ENCODE measurements around the gene BZW2.

Gene BZW2

DNA sequence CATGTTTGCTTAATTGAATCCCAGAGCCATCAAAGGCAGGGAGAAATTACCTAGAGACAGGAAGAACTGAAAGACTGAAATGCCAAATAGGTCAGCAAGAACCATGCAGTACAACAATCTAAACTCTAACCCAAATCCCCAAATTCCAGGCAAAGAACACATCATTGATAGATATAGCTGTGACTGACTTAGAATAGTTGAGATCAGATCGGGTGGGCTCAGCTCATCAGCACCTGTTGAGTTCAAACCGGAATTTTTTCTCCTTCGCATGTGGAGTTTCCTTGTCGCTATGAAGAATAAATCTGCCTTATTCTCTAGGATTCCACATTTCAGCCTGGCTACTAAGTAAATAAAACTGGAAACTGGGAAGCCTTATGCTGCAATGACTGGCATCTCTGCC is 1.8 kb upstream of the BZW2 start:
- TF ChIP-seq, protein P1, sequence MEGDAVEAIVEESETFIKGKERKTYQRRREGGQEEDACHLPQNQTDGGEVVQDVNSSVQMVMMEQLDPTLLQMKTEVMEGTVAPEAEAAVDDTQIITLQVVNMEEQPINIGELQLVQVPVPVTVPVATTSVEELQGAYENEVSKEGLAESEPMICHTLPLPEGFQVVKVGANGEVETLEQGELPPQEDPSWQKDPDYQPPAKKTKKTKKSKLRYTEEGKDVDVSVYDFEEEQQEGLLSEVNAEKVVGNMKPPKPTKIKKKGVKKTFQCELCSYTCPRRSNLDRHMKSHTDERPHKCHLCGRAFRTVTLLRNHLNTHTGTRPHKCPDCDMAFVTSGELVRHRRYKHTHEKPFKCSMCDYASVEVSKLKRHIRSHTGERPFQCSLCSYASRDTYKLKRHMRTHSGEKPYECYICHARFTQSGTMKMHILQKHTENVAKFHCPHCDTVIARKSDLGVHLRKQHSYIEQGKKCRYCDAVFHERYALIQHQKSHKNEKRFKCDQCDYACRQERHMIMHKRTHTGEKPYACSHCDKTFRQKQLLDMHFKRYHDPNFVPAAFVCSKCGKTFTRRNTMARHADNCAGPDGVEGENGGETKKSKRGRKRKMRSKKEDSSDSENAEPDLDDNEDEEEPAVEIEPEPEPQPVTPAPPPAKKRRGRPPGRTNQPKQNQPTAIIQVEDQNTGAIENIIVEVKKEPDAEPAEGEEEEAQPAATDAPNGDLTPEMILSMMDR (conservative IDR thresholded peaks at IDR 0.05; ENCODE audit: control insufficient read depth, insufficient read depth, low read depth, low read length), result no peak
- no peak for DNase-seq (ENCODE audit: low read depth)
- peak overlapping the region; percentile 58 for H3K4me3 ChIP-seq (ENCODE audit: control insufficient read depth, low read depth, low read length)

DNA sequence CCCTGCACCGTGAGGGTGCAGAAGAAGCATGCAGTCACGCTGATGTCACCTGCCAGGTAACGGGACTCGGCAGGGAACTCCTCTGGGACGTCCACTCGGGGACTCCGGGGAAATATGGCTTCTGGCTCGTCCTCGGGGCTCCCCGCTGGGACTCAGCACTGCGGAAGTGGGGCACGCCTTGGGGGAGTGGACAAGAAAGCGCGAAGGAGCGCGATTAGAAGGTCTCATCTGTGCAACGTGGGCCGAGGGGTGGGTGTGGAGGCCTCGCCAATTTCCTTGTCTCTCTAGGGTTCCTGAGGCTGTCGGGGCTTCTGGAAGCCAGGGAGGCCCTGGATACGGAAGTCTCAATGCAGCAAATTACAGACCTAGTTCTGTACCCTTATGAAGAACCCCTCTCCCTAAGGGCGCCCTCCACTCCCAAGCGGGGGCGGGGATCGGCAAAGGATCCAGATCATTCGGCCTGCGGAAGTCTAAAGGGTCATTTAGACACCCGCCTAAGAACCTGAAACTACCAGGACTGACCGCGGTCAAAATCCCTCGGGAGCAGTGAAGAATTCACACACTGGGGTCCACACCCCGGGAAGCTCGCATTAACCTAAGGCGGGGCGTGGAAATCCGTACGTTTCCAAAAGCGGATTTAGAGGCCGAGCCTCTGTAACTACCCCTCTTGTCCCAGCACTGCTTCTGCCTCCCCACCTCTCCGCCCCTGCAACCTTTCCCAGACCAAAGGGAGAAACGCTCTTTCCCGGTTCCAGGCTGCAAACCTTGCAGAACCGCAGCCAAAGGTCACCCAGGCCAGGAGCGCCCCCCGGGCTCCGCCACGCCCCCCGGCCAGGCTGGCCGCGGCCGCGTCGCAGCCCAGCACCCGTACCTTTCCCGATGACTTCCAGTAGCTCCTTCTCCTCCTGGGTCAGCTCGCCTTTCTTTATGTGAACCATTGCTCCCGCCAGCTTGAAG is 1.1 kb upstream of the BZW2 start:
- TF ChIP-seq, protein P1 (conservative IDR thresholded peaks at IDR 0.05; ENCODE audit: control insufficient read depth, insufficient read depth, low read depth, low read length), result no peak
- H3K4me3 ChIP-seq (ENCODE audit: control insufficient read depth, low read depth, low read length), result peak overlapping the region; percentile 58
- peak; percentile 43 for DNase-seq (ENCODE audit: low read depth)

DNA sequence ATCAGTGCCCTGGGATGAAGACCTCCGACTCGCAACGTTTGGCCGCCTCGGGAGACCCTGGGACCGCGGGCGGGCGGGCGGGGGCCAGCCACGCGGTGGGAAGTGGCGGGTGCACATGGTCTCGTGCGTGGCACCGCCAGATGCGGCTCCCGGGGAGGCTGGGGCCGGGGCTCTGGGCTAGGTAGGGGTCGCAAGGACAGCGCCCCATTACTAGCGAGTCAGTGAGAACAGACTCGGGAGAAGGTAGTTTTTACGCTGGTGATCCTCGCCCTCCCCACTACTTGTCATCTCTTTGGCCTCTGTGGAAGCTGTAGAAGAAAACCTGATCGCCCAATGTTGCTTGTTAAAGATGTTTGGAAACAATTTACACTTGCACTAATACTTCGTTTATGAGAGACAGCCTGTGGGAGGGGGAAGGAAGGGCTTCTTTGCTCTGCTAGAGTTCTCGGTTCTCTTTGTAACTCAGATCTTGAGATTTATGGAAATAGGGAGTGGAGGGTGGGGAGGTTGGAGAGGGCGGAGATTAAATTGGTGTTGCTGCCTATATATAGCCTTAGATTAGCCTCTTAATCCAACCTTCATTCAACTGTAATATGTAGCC is 591 bp downstream of the BZW2 start:
- H3K4me3 ChIP-seq (ENCODE audit: control insufficient read depth, low read depth, low read length), result peak overlapping the region; percentile 90
- DNase-seq (ENCODE audit: low read depth), result no peak
- TF ChIP-seq, protein P1 (conservative IDR thresholded peaks at IDR 0.05; ENCODE audit: control insufficient read depth, insufficient read depth, low read depth, low read length), result no peak

DNA sequence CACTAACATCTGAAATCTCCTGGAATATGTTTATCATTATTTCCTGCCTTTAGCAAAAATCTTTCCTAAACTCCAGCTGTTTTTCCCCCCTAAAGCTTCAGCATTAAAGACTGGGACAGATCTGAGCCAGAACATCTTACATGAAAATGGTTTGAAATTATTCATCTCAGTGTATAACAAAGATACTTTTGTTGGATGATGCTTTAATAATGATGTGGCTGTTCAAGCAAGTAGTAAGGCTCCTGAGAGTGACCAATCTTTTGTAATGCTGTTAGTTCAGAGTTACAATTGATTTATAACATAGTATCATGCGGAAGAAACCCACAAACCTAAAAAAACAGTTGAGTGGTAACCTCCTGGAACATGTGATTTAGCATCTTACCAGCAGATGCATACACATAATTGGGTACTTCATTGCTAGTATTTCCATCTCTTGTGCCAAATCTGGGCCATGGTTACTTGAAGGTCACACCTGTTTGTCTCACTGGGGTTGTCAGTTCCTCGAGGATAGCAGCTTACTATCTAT is 1.5 kb downstream of the BZW2 start:
- TF ChIP-seq, protein P1 (conservative IDR thresholded peaks at IDR 0.05; ENCODE audit: control insufficient read depth, insufficient read depth, low read depth, low read length), result no peak
- H3K4me3 ChIP-seq (ENCODE audit: control insufficient read depth, low read depth, low read length), result peak overlapping the region; percentile 90
- DNase-seq (ENCODE audit: low read depth), result peak; percentile 64

DNA sequence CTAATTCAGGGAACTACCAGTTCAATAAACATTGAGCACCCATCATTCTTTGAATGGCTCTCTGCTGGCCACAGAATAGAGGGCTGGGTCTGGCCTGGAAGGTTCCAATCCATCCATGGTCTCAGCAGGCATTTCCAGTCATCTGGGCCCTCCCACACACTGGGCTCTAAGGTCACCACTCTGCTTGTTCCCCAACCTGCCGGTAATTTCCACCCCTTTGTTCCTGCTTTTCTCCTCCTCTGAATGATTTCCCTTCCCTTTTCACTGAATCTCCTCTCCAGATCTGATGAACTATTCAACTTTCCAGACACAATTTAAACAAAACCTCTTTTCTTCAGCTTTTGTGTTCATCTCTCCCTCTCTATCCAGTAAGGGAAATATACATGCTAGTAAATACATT is 2.6 kb downstream of the BZW2 start:
- TF ChIP-seq, protein P1 (conservative IDR thresholded peaks at IDR 0.05; ENCODE audit: control insufficient read depth, insufficient read depth, low read depth, low read length), result no peak
- no peak overlapping the region for H3K4me3 ChIP-seq (ENCODE audit: control insufficient read depth, low read depth, low read length)
- DNase-seq (ENCODE audit: low read depth), result no peak

DNA sequence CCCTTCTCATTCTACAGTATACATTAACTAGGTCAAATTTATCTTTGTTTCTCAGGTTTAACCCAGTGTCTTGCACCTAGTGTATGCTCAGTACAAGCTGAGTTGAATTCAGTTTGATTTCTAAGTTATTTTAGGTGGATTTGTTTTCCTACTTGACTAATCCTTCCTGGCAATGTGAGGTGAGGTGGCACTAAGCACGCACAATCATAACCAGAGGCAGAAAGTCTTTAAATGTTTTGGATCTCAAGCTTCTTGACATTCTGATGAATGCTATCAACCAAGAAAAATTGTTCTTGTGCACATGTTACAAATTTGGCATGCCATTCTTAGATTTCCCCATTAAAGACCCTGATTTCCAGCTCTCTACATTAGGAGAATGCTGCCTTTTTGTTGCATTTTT is 3.2 kb downstream of the BZW2 start:
- H3K4me3 ChIP-seq (ENCODE audit: control insufficient read depth, low read depth, low read length), result no peak overlapping the region
- TF ChIP-seq, protein P1 (conservative IDR thresholded peaks at IDR 0.05; ENCODE audit: control insufficient read depth, insufficient read depth, low read depth, low read length), result no peak
- peak; percentile 35 for DNase-seq (ENCODE audit: low read depth)

Measured in fibroblast of mammary gland (primary cell).